Mammary microvascular endothelial cell (primary cell): Measurements from ENCODE around the gene PGM1. TPM values are rescaled to one million over a fixed set of nuclear protein-coding genes. Genes with fewer than 3 reads are reported as not detected.

Source experiments
- total RNA-seq: library from RNA; depleted of rRNA; stranded (reverse); fragments of >200 nt; gene quantifications from 2 replicates; pipeline ENCODE4 v1.2.3, GENCODE V29; 2015

The PGM1 gene
- total RNA-seq, result 22.7 and 24.5 TPM in 2 replicates

GRCh38 chr1:63593303-63593885 is at the start of gene PGM1:
TSS of gene PGM1 (plus strand) at chr1:63593411. CDS start at chr1:63593489, 78 bp downstream.

Other genes starting within 250 kb of the PGM1 start
- gene ALG6, start 225.8 kb upstream of the PGM1 start, total RNA-seq, result 8.4 and 13.2 TPM in 2 replicates
- gene ITGB3BP, start 70.2 kb upstream of the PGM1 start, total RNA-seq, result 26.2 and 26.6 TPM in 2 replicates
- gene EFCAB7, start 69.9 kb upstream of the PGM1 start, total RNA-seq, result 3.1 and 3.7 TPM in 2 replicates
- 2.8 and 3.3 TPM in 2 replicates for gene ROR1, start 180.6 kb downstream of the PGM1 start, total RNA-seq